Skin of body (tissue), 3 donors: ENCODE measurements around the gene PGPEP1. TPM values are rescaled to one million over a fixed set of nuclear protein-coding genes. Genes with fewer than 3 reads are reported as not detected.

Source experiments
- DNase-seq: peaks from one replicate; lab custom pipeline; 2025; lab: John Stamatoyannopoulos, UW
- small RNA-seq: library from RNA; depleted of rRNA; stranded (forward); fragments of <200 nt; gene quantifications from one replicate; pipeline ENCODE3, GENCODE V24; 2014; ENCODE audit warnings: low replicate concordance
- total RNA-seq: library from RNA; depleted of rRNA; stranded (reverse); fragments of >200 nt; gene quantifications from one replicate; pipeline ENCODE4 v1.2.3, GENCODE V29; 2014

The PGPEP1 gene
- total RNA-seq, 1 donor from 2014 or later, result 9.6 TPM

- DNase-seq, result peak; percentile 88
Observed at GRCh38 chr19:18417250-18418028, 77.0 kb downstream of the PGPEP1 start.

DNA sequence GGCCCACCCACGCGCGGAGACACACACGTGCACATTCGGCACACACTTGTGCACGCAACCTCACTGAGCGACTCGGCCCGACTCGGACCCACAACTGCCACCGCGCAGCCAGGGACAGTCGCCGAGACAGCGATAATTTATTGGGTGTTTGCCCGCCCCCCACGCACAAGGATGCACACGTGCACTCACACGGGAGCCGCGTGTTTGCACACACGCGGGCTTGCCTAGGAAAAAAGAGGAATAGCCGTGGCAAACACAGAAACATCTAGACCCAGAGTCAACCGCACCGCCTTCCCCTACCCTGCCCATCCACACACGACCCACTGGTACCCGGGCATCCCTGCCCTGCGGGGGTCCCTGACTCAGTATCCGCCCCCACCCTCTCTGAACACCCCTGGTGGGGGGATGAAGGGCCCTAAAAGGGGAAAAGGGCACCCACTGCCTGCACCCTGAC is 77.7 kb downstream of the PGPEP1 start:
- peak; percentile 70 for DNase-seq

DNA sequence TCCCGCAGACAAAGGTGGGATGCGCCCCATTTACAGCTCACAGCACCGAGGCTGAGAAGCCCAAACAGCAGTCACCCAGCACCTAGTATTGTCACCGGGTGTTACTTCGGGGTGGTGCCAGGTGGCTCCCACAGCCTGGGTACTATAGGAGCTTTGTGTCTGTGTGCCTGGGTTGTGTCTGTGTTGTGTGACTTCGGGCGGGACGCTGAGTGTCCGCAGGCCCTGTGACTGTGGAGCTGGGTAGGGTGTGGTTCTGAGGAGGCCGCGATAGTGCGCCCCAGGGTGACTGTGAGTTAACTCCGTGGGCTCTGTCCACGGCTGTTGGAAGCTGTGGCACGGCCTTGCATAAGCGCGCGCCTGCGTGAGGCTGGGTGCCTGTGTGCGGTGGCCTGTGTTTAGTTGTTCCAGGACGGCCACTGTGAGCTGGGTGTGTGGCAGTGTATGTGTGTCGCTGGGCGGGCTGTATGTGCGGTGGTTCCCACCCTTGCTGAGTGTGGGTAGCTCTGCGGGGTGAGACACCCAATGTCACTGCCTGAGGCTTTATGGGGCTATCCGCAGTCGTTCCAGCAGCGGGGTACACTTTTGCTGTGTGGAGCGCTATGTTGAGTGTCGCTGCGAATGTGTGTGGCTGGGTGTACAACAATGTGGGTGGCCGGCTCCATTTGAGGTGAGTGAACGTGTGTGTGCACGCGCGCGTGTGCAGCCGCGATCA is 78.2 kb downstream of the PGPEP1 start:
- peak; percentile 67 for DNase-seq

- peak; percentile 67 for DNase-seq
Observed at GRCh38 chr19:18419195-18419698, 78.8 kb downstream of the PGPEP1 start, which contains the start of gene SSBP4. TSS of gene SSBP4 (plus strand) at chr19:18419398. CDS start at chr19:18419649, 251 bp downstream.

Small RNA genes within 50 kb of the gene (small RNA-seq; reads per million reads assigned to genes)
- gene MIR3189, result not detected
- gene RN7SL513P, result not detected

Other genes starting within 250 kb of the PGPEP1 start
- 4.3 TPM for gene MAST3, start 242.8 kb upstream of the PGPEP1 start, total RNA-seq
- 7.7 TPM for gene PIK3R2, start 187.4 kb upstream of the PGPEP1 start, total RNA-seq
- 9.0 TPM for gene IFI30, start 166.8 kb upstream of the PGPEP1 start, total RNA-seq
- 2.3 TPM for gene MPV17L2, start 147.4 kb upstream of the PGPEP1 start, total RNA-seq
- 3.0 TPM for gene RAB3A, start 136.6 kb upstream of the PGPEP1 start, total RNA-seq
- 0.49 TPM for gene PDE4C, start 114.2 kb upstream of the PGPEP1 start, total RNA-seq
- 0.99 TPM for gene IQCN, start 66.1 kb upstream of the PGPEP1 start, total RNA-seq
- 129 TPM for gene JUND, start 59.0 kb upstream of the PGPEP1 start, total RNA-seq
- gene LSM4, start 17.5 kb upstream of the PGPEP1 start, total RNA-seq, result 69.0 TPM
- gene GDF15, start 45.6 kb downstream of the PGPEP1 start, total RNA-seq, result 5.8 TPM
- gene LRRC25, start 57.0 kb downstream of the PGPEP1 start, total RNA-seq, result 3.7 TPM
- gene SSBP4, start 78.8 kb downstream of the PGPEP1 start, total RNA-seq, result 24.8 TPM
- 24.6 TPM for gene ISYNA1, start 97.5 kb downstream of the PGPEP1 start, total RNA-seq
- 13.0 TPM for gene ELL, start 181.5 kb downstream of the PGPEP1 start, total RNA-seq
- 86.4 TPM for gene FKBP8, start 203.0 kb downstream of the PGPEP1 start, total RNA-seq
- 38.4 TPM for gene KXD1, start 217.3 kb downstream of the PGPEP1 start, total RNA-seq
- 992 TPM for gene UBA52, start 231.3 kb downstream of the PGPEP1 start, total RNA-seq
- 23.4 TPM for gene REX1BD, start 248.2 kb downstream of the PGPEP1 start, total RNA-seq